Left lung (tissue), 10 donors: ENCODE results near the gene SCUBE2. TPM values are rescaled to one million over a fixed set of nuclear protein-coding genes. Genes with fewer than 3 reads are reported as not detected.
A peak's percentile ranks its signal among the peaks of the same experiment; 100 is the strongest.

Experiments
- ATAC-seq: fragments of 200-7000 bp; cut with Tn5 transposase; one replicate; pipeline ENCODE4 v1.9.1; 2020; ENCODE audit warnings: moderate library complexity
- DNase-seq, 4 donors: peaks; one replicate each; pipeline ENCODE4 v3.0.0-alpha.2; 2013 to 2020
- H3K27ac ChIP-seq, 2 donors: fragments of 200-600 bp; sonication (generic) in 1 of 2; one replicate each; pipeline versions ENCODE4 v1.5.0 to v1.8.0; 2020 to 2021
- H3K27me3 ChIP-seq, 2 donors: fragments of 200-600 bp; sonication (generic) in 1 of 2; one replicate each; pipeline versions ENCODE4 v1.5.0 to v1.8.0; 2020 to 2021
- H3K36me3 ChIP-seq, 2 donors: fragments of 200-600 bp; sonication (generic) in 1 of 2; one replicate each; pipeline versions ENCODE4 v1.5.0 to v1.8.0; 2020 to 2021
- H3K4me1 ChIP-seq, 2 donors: fragments of 200-600 bp; one replicate each; pipeline ENCODE4 v1.8.0; 2021
- H3K4me3 ChIP-seq, 2 donors: fragments of 200-600 bp; sonication (generic) in 1 of 2; one replicate each; pipeline versions ENCODE4 v1.5.0 to v1.8.0; 2020 to 2021; ENCODE audit warnings: mild to moderate bottlenecking in 1 of 2
- H3K9me3 ChIP-seq, 2 donors: fragments of 200-600 bp; sonication (generic) in 1 of 2; one replicate each; pipeline versions ENCODE4 v1.5.0 to v1.8.0; 2020 to 2021
- CTCF ChIP-seq, 2 donors: fragments of 200-600 bp; sonication (generic) in 1 of 2; IDR thresholded peaks; one replicate each; pipeline versions ENCODE4 v1.5.0 to v1.8.0; 2021; ENCODE audit warnings: antibody characterized with exemption in 2 of 2
- intact Hi-C, 2 donors: fragments of 100-400 bp; cut with DNase I; formaldehyde crosslinking; loops; one replicate each; pipeline versions ENCODE4 v1.11.2 to v1.14.2; 2022
- polyA plus RNA-seq, 6 donors: library from polyadenylated mRNA; unstranded; fragments of 120-200 nt; gene quantifications; one replicate each; pipeline ENCODE4 v1.2.1, GENCODE V29; 2013; ENCODE audit not compliant: insufficient read length in 6 of 6
- total RNA-seq, 2 donors: library from RNA; stranded (reverse); fragmentation: NEBNext Ultra II Directional; extraction: Animal tissue kit (Norgen Biotek cat#: 25700); gene quantifications; one replicate each; pipeline ENCODE4 v1.2.1, GENCODE V29; 2021
- donor health status: DM: no; HTN: yes; CAD: no.
- donor health status: DM: no; HTN: no; CAD: no.

The SCUBE2 gene
- total and polyA plus RNA-seq, 8 donors, result 2.7 to 55.9 (median 36.0) TPM

DNA sequence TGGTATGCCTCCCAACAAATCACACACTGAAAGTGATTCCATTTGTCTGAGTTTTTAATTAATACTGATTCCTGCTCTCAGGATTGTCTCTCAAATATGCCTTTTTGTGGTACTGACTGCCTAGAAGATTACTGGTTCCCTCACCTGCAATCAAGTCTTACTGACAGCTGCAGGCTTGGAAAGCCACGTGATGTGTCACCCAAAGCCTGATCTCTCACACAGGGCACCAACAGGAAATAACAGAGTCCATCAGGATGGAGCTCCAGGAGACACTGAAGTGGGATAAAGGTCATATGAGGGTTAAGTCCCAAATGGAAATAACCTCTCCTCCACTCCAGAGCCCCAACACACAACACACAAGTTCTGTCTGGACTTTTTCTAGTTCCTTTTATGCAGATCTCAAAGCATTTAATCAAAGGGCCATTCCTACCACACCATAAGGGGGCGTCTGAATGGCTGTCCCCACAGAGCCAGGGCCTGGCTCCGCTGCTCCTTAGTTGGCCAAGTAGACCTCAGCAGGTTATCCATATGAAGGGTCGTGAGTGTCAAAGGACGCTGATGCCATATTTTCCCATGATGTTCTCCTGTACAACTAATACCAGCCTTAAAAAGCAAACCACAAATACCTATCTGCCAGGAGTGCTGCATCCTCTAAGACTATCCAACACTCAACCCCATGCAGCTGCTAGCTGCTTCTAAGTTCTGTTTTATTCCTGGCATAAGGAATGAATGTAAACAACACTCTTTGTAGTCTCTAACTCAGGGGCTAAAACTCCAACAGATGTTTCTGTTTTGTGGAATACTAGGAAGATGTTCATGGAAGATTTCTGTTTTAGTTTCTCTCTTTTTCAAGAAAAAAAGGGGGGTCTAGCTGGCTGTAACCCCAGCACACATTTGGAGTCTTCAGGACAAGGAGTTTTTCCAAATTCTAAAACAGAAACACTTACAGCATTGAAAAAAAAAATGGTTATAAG is 13.0 kb downstream of the SCUBE2 start:
- Histone ChIP-seq H3K27me3 (no peaks in the 10 kb centered on the region), H3K36me3 (no peaks in the 10 kb centered on the region), H3K4me1 (no peaks in the 10 kb centered on the region), H3K4me3 (no peak overlapping the region), H3K9me3 (no peaks in the 10 kb centered on the region), H3K27ac (no peak overlapping the region)
- ATAC-seq, result no peak
- DNase-seq, result peak in 1 of 4 donors; percentile 33
- intact Hi-C loops, result no loop called here
- no peak for TF ChIP-seq CTCF (IDR thresholded peaks at IDR 0.05)

DNA sequence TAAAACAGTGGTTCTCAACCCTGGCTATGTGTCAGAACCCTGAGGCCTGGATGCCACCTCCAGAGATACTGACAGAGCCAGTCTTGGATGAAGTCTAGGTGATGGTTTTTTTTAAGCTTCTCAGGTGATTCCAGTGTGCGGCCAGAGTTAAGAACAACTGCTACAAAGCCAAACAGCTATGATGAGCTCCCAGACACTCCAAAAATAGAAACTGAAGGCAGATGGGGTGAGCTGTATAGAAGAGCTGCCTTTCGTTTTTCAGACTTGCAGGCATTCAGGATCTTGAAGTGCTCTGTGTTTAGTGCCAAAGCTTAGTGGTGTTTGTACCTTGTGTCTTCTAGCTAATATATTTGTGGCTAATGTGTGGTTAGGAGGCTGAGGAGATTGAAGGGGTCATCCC is 14.2 kb downstream of the SCUBE2 start:
- H3K4me3 ChIP-seq, result no peak overlapping the region
- TF ChIP-seq CTCF (IDR thresholded peaks at IDR 0.05), result no peak
- DNase-seq (no peak), ATAC-seq (no peak)
- H3K36me3 ChIP-seq, result no peaks in the 10 kb centered on the region
- no peak overlapping the region for H3K27ac ChIP-seq
- no peaks in the 10 kb centered on the region for H3K9me3 ChIP-seq
- no peaks in the 10 kb centered on the region for H3K4me1 ChIP-seq
- intact Hi-C loops, result no loop called here
- no peaks in the 10 kb centered on the region for H3K27me3 ChIP-seq

- no peak for TF ChIP-seq CTCF (IDR thresholded peaks at IDR 0.05)
- intact Hi-C loops, result no loop called here
- Histone ChIP-seq H3K4me1 (no peaks in the 10 kb centered on the region), H3K27me3 (no peaks in the 10 kb centered on the region), H3K36me3 (no peaks in the 10 kb centered on the region), H3K9me3 (no peaks in the 10 kb centered on the region), H3K27ac (no peak overlapping the region), H3K4me3 (no peak overlapping the region)
- DNase-seq (no peak), ATAC-seq (no peak)
Observed at GRCh38 chr11:9076661-9077060, 14.7 kb downstream of the SCUBE2 start.

- DNase-seq (no peak), ATAC-seq (no peak)
- Histone ChIP-seq H3K9me3 (no peaks in the 10 kb centered on the region), H3K4me3 (no peak overlapping the region), H3K4me1 (no peaks in the 10 kb centered on the region), H3K27me3 (no peaks in the 10 kb centered on the region), H3K27ac (no peak overlapping the region), H3K36me3 (no peaks in the 10 kb centered on the region)
- intact Hi-C loops, result no loop called here
- TF ChIP-seq CTCF (IDR thresholded peaks at IDR 0.05), result no peak
Observed at GRCh38 chr11:9076046-9076445, 15.4 kb downstream of the SCUBE2 start.

GRCh38 chr11:9075556-9075955 is 15.8 kb downstream of the SCUBE2 start:
- intact Hi-C loops, result no loop called here
- no peak overlapping the region for H3K27ac ChIP-seq
- no peak overlapping the region for H3K4me3 ChIP-seq
- H3K27me3 ChIP-seq, result no peaks in the 10 kb centered on the region
- H3K36me3 ChIP-seq, result no peaks in the 10 kb centered on the region
- no peaks in the 10 kb centered on the region for H3K9me3 ChIP-seq
- H3K4me1 ChIP-seq, result no peaks in the 10 kb centered on the region
- no peak for TF ChIP-seq CTCF (IDR thresholded peaks at IDR 0.05)
- ATAC-seq, result no peak
- DNase-seq, result no peak
